Measurements from ENCODE around the gene GLCE.
"Not testable (repeated sequence)": the region's sequence is repeated elsewhere in the genome, so short reads cannot be mapped to it uniquely, and the experiment has no call there.

The GLCE gene

DNA sequence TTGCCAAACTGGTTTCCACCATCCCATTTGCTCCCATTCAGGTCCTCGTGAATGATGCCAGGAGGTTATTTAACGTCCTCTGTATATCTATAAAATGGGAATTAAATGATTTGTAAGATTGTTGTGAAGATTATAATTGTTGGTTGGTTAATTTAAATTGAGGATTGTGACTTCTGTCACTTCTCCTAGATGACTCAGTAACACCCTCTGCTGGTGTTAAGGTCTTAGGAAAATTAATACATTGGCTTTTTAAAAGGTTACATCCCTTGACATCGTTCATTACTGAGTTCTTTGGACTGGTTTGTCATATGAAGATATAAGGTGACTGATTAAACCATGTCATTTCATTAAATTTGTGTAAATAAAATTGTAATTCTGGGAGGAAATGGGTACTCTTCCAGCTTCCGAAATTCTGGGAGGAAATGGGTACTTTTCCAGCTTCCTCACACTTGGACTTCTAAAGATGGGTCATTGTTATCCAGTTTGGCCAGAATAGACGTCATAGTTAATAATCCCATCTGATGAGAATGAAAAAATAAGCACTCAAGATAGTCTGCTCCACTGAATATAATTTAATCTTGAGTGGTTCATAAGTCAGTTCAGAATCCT lies 105.0 kb downstream of the GLCE start:
- no peak for DNase-seq (ENCODE audit: low read depth in 2 of 3, low spot score in 2 of 3)

DNA sequence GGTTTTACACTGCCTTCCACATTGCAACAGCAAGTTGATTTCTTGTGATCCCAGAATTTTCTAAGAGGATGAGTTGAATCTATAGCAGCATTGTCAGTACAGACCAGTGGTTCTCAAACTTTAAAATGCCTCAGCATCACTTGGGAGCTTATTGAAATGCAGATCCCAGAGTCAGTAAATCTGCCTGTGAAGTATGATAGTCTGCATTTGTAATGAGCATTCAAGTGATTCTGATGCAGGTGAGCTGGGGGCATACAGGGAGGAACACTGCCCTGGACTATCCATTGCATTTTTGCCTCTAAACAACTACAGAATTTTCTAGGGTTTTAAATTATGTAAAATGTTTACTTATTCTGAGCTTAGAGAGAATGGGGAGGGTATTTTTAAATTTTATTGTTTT lies 110.8 kb downstream of the GLCE start:
- DNase-seq (ENCODE audit: low read depth in 2 of 3, low spot score in 2 of 3) = no peak

DNA sequence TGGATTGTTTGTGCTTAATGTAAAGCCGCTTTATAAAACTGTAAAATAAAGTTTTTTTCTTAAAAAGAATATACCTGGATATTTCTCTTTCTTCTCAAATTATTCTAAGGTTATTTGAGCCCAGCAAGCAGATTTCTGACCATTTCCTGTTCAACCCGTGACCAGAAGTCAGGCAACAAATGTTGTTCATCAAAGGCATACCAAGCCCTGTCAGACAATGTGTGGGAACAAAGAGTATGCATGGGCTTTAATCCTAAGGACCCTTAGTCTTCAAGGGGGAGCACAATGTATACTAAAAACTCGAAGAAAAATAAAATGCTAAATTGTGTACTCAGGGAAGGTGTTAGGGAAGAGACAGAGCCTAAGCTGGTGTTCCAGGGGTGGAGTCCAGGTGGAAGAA lies 111.7 kb downstream of the GLCE start:
- no peak for DNase-seq (ENCODE audit: low read depth in 2 of 3, low spot score in 2 of 3)

DNA sequence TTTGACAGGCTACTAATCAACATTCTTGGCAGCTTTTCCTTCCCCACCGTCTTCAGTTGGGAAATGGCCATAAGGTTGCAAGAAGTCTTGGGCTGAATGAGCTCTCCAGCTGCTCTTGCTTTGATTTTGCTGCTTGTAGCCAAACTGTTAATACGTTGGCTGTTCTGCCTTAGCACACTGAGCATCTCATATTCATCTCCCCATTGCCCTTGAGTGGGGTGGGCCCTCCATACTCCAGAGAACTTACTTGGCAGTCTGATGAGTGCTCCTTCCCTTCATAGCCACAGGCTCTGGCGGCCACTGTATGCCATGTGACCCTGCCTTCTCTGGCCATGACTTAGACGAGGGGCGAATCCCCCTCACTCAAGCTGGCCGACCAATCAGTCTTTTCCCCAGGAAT lies 112.5 kb downstream of the GLCE start:
- no peak for DNase-seq (ENCODE audit: low read depth in 2 of 3, low spot score in 2 of 3)

DNA sequence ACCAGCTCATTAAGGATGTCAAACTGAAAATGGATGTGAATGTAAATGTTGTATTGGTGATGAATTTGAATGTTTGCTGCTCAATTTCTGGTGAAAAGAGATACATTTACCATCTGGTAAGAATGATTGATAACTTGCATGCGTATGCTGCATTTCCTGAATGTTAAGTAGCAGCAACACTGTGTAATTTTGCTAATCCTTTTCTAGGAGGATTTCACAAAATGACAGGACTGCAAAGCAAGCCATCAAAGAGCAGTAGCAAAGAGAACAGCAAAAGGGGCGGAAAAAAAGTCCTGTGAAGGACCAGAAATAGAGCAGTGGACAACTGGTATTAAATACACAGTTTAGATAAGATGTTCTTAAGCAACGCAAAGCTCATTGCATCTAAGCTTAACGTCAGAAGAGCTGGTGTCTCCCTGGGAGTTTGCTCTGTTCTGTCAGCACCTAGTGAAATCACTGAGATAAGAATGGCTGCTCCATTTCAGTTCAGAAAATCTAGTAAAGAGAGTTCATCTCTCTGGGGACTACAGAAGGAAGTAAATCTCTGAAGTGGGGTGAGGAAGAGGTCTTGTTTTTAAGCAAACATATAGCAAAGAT lies 114.7 kb downstream of the GLCE start:
- DNase-seq (ENCODE audit: low read depth in 2 of 3, low spot score in 2 of 3) = no peak

DNA sequence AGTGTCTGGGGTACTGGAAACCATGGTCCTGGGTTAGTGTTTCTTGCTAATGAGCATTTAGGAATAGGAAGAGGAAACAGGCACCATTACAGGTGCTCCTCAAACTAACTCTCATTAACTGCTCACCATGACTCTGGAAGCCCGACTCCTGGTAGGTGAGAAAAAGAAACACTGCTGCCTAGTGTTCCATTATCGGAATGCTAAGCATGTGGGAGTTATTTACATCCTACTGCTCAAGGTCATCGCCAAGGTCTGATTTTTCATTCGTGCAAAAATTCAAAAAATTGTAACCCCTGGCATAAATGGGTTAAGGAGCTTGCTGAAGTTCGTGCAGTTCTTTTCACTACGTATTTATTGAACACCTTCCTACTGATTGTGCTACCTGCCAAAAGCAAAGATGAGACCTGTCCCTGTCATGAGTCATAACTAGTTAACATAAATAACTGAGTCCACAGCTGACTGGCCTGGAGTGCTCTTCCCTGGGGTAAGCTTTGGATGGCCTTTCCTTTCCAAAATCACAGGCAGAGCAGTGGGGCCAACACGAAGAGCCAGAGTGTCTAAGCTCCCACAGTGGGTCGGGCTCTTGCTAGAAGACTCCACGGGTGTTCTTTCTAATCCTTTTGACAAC lies 115.6 kb downstream of the GLCE start:
- no peak for DNase-seq (ENCODE audit: low read depth in 2 of 3, low spot score in 2 of 3)

GRCh38 chr15:69277316-69277715 lies 116.9 kb downstream of the GLCE start:
- DNase-seq (ENCODE audit: low read depth in 2 of 3, low spot score in 2 of 3) = no peak

GRCh38 chr15:69279636-69280035 lies 119.2 kb downstream of the GLCE start:
- DNase-seq (ENCODE audit: low read depth in 2 of 3, low spot score in 2 of 3) = no peak

DNA sequence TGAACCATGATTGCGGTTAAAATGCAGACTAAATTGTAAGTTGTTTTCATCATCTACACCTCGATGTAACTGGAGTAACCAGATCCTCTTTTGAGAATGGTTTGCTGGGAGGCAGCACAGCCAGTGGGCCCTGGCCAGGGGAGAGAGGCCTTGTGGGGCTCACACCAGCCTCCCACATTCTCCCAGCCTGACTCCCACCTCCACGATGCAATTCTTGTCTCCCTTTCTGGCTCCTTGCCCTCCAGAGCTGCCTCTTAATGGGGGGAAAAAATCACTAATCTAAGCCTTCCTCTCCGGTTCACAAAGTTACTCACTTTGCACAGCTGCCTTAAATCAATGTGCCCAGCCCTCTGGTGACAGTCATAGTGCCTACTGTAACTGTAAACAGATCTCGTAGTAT lies 120.3 kb downstream of the GLCE start:
- no peak for DNase-seq (ENCODE audit: low read depth in 2 of 3, low spot score in 2 of 3)

DNA sequence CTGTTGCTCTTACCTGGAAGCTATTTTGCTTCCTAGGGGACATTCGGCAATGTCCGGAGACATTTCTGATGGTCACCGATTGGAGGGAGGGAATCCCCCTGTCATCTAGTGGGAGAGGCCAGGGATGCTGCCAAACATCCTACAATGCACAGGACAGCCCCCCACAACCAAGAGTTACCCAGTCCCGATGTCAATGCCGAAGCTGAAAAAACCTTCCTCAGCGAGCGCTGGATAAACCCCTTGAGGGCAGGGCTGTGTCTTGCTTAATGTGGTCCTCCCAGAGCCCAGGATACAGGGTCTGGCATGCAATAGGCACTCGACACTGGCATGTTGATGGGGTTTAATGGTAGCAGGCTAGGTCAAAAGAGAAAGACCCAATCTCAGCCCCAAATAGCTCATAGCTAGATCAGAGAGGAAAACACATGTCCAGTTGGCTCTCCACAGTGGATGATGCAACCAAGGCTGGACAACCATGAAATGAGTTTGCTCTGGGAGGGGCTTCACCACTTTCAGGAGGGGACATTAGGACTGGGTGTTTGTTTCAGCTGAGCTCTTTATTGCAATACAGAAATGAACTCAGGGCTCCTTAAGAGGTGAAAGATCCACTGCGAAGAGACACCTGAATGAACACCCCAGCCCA lies 121.8 kb downstream of the GLCE start:
- no peak for DNase-seq (ENCODE audit: low read depth in 2 of 3, low spot score in 2 of 3)

DNA sequence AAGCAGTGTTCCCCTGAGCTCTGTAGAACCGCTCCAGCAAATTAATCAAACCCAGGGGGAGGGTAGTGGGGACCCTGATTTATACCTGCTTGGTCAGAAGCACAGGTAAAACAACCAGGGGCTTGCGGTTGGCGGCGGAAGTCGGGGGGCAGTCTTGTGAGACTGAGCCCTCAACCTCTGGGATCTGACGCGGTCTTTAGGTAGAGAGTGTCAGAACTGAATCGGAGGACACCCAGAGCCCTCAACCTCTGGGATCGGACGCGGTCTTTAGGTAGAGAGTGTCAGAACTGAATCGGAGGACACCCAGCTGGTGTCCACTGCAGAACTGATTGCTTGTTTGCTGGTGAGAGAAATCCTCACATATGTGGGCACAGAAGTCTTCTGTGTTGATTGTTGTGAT lies 125.4 kb downstream of the GLCE start:
- DNase-seq (ENCODE audit: low read depth in 2 of 3, low spot score in 2 of 3) = no peak

GRCh38 chr15:69288011-69288410 lies 127.6 kb downstream of the GLCE start:
- DNase-seq (ENCODE audit: low read depth in 2 of 3, low spot score in 2 of 3) = no peak

- no peak for DNase-seq (ENCODE audit: low read depth in 2 of 3, low spot score in 2 of 3)
These were observed 128.3 kb downstream of the GLCE start for GRCh38 chr15:69288531-69289341.

DNA sequence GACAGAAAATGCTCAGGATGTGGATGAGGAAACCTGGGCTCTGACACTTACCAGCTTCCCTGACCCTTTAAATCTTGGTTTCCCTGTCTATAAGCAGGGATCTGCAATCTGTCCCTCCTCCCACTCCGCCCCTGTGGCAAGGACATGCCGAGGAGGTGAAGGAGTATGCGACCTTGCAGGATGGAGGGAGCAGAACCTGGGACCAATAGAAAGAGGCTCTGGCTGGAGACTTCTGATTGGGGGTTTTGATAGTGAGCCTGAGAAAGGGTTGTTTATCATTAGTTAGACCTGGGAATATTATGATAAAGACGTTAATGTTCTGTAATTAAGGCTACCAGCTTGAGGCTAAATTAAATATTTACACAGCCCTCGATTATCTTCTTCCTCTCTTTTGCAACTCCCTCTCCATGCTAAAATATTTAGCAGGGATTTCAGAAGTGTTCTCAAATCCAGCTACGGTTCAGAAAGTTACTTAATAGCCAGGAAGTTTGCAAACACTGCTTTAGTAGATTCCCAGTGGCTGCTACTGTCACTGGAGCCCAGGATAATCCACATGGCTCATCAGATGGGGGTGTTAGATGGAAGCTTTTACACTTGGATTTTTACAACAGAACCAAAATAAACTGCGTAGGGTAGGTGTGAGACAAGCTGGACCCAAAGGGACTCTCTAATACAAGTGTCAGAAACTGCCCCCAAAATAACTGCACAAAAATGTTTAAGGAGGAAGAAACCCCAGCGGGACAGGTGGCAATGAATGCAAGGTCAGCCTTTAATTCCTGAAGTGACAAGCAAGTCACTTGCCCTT lies 129.1 kb downstream of the GLCE start:
- no peak for DNase-seq (ENCODE audit: low read depth in 2 of 3, low spot score in 2 of 3)

GRCh38 chr15:69290346-69291164 lies 130.1 kb downstream of the GLCE start:
- no peak for DNase-seq (ENCODE audit: low read depth in 2 of 3, low spot score in 2 of 3)

- not testable (repeated sequence) for DNase-seq (ENCODE audit: low read depth in 2 of 3, low spot score in 2 of 3)
These were observed 131.2 kb downstream of the GLCE start for GRCh38 chr15:69291651-69292050.

- no peak for DNase-seq (ENCODE audit: low read depth in 2 of 3, low spot score in 2 of 3)
These were observed 132.5 kb downstream of the GLCE start for GRCh38 chr15:69292826-69293420.

- no peak for DNase-seq (ENCODE audit: low read depth in 2 of 3, low spot score in 2 of 3)
These were observed 133.5 kb downstream of the GLCE start for GRCh38 chr15:69293741-69294615.

Measured in activated CD8-positive, alpha-beta memory T cell treated with anti-CD3 and anti-CD28 coated beads for 48 hours (primary cell).